ENCODE data around the gene GNAS. TPM values are rescaled to one million over a fixed set of nuclear protein-coding genes. Genes with fewer than 3 reads are reported as not detected.

Gene GNAS
- total and polyA plus RNA-seq, 12 donors, result 1,348 to 5,181 (median 1,783) TPM

GRCh38 chr20:58930496-58930895 lies 78.0 kb downstream of the GNAS start:
- no peak for ATAC-seq
- intact Hi-C loops (cut with DNase I), result no loop called here
- no peak for TF ChIP-seq CTCF (IDR thresholded peaks at IDR 0.05)
- WGBS, 2 donors, result 93 to 96% methylated on average over 3 of the region's 3 CpGs
- Histone ChIP-seq H3K36me3 (no peaks in the 10 kb centered on the region), H3K27me3 (no peaks in the 10 kb centered on the region), H3K9me3 (no peaks in the 10 kb centered on the region), H3K4me3 (no peak overlapping the region), H3K27ac (no peak overlapping the region), H3K4me1 (peaks cover 0 to 3% (median 0%) of the 10 kb centered on the region in 9 donors)
- no peak for DNase-seq

- Histone ChIP-seq H3K9me3 (peaks cover 0 to 10% (median 0%) of the 10 kb centered on the region in 11 donors), H3K36me3 (no peaks in the 10 kb centered on the region), H3K4me3 (no peak overlapping the region), H3K27me3 (no peaks in the 10 kb centered on the region), H3K4me1 (peaks cover 0 to 3% (median 0%) of the 10 kb centered on the region in 9 donors), H3K27ac (no peak overlapping the region)
- no peak for DNase-seq
- WGBS, 2 donors, result 87 to 89% methylated on average over 5 of the region's 5 CpGs
- intact Hi-C loops (cut with DNase I), result no loop called here
- no peak for ATAC-seq
- no peak for TF ChIP-seq CTCF (IDR thresholded peaks at IDR 0.05)
These were observed 79.7 kb downstream of the GNAS start for GRCh38 chr20:58932170-58932569.

- H3K4me3 ChIP-seq, result no peak overlapping the region
- intact Hi-C loops (cut with DNase I), result no loop called here
- no peaks in the 10 kb centered on the region for H3K36me3 ChIP-seq
- H3K27ac ChIP-seq, result no peak overlapping the region
- ATAC-seq, result no peak
- H3K9me3 ChIP-seq, result peaks cover 0 to 10% (median 0%) of the 10 kb centered on the region in 11 donors
- 71 to 75% methylated on average over 2 of the region's 2 CpGs for WGBS, 2 donors
- no peaks in the 10 kb centered on the region for H3K27me3 ChIP-seq
- H3K4me1 ChIP-seq, result peaks cover 0 to 11% (median 0%) of the 10 kb centered on the region in 9 donors
- TF ChIP-seq CTCF (IDR thresholded peaks at IDR 0.05), result no peak
- no peak for DNase-seq
These were observed 85.6 kb downstream of the GNAS start for GRCh38 chr20:58938078-58938477.

GRCh38 chr20:58938541-58938940 lies 86.0 kb downstream of the GNAS start:
- no peak for TF ChIP-seq CTCF (IDR thresholded peaks at IDR 0.05)
- peaks cover 0 to 10% (median 0%) of the 10 kb centered on the region in 11 donors for H3K9me3 ChIP-seq

More at GRCh38 chr20:58938541-58938940, 86.0 kb downstream of the GNAS start:
- DNase-seq (no peak), ATAC-seq (no peak)
- 86 to 96% methylated on average over 1 of the region's 1 CpG for WGBS, 2 donors
- peaks cover 0 to 11% (median 0%) of the 10 kb centered on the region in 9 donors for H3K4me1 ChIP-seq
- no peak overlapping the region for H3K4me3 ChIP-seq
- no peak overlapping the region for H3K27ac ChIP-seq
- no peaks in the 10 kb centered on the region for H3K36me3 ChIP-seq
- intact Hi-C loops (cut with DNase I), result no loop called here
- H3K27me3 ChIP-seq, result no peaks in the 10 kb centered on the region

Measured in heart right ventricle (tissue), 16 donors.